ENCODE measurements around the gene CKB.

- TF ChIP-seq EZH2phosphoT487 (IDR thresholded peaks at IDR 0.05; ENCODE audit: insufficient read depth, low read depth), result no peak
- TF ChIP-seq EZH2 (IDR thresholded peaks at IDR 0.05; ENCODE audit: insufficient read depth, poor library complexity, severe bottlenecking), result no peak
Observed at GRCh38 chr14:103480595-103480994, 42.0 kb downstream of the CKB start.
